ENCODE results near the gene CEP19.

DNA sequence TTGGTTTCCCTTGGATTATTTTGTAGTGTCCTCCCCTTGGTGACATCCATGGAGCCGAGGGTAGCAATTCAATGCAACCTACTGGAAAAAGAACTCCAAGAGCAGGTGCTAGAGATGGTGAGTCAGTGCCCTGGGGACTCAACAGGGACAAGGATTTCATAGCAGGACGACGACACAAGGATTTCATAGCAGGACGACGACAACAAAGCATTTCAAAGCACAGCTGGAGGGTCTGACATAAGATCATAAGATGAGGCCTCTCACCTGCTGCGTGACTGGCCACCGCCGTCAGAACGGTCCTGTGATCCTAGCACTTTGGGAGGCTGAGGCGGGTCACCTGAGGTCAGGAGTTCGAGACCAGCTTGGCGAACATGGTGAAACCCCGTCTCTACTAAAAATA lies 50.0 kb downstream of the CEP19 start:
- TF ChIP-seq EP300 (IDR thresholded peaks at IDR 0.05) (no peak), POLR2AphosphoS5 (IDR thresholded peaks at IDR 0.05) (no peak)
- TF ChIP-seq, protein P1, sequence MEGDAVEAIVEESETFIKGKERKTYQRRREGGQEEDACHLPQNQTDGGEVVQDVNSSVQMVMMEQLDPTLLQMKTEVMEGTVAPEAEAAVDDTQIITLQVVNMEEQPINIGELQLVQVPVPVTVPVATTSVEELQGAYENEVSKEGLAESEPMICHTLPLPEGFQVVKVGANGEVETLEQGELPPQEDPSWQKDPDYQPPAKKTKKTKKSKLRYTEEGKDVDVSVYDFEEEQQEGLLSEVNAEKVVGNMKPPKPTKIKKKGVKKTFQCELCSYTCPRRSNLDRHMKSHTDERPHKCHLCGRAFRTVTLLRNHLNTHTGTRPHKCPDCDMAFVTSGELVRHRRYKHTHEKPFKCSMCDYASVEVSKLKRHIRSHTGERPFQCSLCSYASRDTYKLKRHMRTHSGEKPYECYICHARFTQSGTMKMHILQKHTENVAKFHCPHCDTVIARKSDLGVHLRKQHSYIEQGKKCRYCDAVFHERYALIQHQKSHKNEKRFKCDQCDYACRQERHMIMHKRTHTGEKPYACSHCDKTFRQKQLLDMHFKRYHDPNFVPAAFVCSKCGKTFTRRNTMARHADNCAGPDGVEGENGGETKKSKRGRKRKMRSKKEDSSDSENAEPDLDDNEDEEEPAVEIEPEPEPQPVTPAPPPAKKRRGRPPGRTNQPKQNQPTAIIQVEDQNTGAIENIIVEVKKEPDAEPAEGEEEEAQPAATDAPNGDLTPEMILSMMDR (IDR thresholded peaks at IDR 0.05) = no peak
